Right atrium auricular region (tissue), 2 donors: ENCODE data around the gene DNAJB1. TPM values are rescaled to one million over a fixed set of nuclear protein-coding genes. Genes with fewer than 3 reads are reported as not detected.

Experiments used
- DNase-seq: peaks from one replicate; pipeline ENCODE4 v3.0.0-alpha.2; 2019; ENCODE audit warnings: low spot score
- H3K27ac ChIP-seq, 2 donors: fragments of 200-600 bp; sonication (generic); 1 replicate in 1 of 2; 2 replicates in 1 of 2; pipeline ENCODE4 v1.5.1; 2016 to 2019
- H3K27me3 ChIP-seq, 2 donors: fragments of 200-600 bp; sonication (generic); one replicate each; pipeline versions ENCODE4 v1.5.1 to v1.6.0; 2017 to 2019
- H3K36me3 ChIP-seq: fragments of 200-600 bp; sonication (generic); one replicate; pipeline ENCODE4 v1.5.1; 2016
- H3K4me1 ChIP-seq, 2 donors: fragments of 200-600 bp; sonication (generic); one replicate each; pipeline versions ENCODE4 v1.5.1 to v1.6.0; 2017 to 2019
- H3K4me3 ChIP-seq, 2 donors: fragments of 200-600 bp; sonication (generic); 1 replicate in 1 of 2; 2 replicates in 1 of 2; pipeline ENCODE4 v1.5.1; 2017 to 2019; ENCODE audit warnings: mild to moderate bottlenecking in 1 of 2, moderate library complexity in 1 of 2
- H3K9me3 ChIP-seq, 2 donors: fragments of 200-600 bp; sonication (generic); one replicate each; pipeline ENCODE4 v1.5.1; 2019
- CTCF ChIP-seq, 2 donors: fragments of 200-600 bp; sonication (generic); IDR thresholded peaks; one replicate each; pipeline ENCODE4 v1.5.1; 2019; ENCODE audit warnings: antibody characterized with exemption in 2 of 2
- total RNA-seq, 2 donors: library from RNA; depleted of rRNA; stranded (reverse); fragments of >200 nt; gene quantifications; one replicate each; pipeline ENCODE4 v1.1.0, GENCODE V29; 2016

DNAJB1 gene
- total RNA-seq, 2 donors from 2014 or later, result 36.5 to 52.9 TPM

- no peaks in the 10 kb centered on the region for H3K36me3 ChIP-seq
- H3K4me1 ChIP-seq, result peaks cover 0 to 18% of the 10 kb centered on the region in 2 donors
- DNase-seq, result peak; percentile 76
- peak overlapping the region in 1 of 2 donors; percentile 48 for H3K27ac ChIP-seq
- peak overlapping the region in 1 of 2 donors; percentile 42 for H3K4me3 ChIP-seq
- H3K9me3 ChIP-seq, result no peaks in the 10 kb centered on the region
- TF ChIP-seq CTCF (IDR thresholded peaks at IDR 0.05), result no peak
- no peaks in the 10 kb centered on the region for H3K27me3 ChIP-seq
Observed at GRCh38 chr19:14536926-14537692, 18.9 kb upstream of the DNAJB1 start.

- DNase-seq, result no peak
- Histone ChIP-seq H3K36me3 (no peaks in the 10 kb centered on the region), H3K4me3 (no peak overlapping the region), H3K4me1 (peaks cover 0 to 35% of the 10 kb centered on the region in 2 donors), H3K9me3 (no peaks in the 10 kb centered on the region), H3K27me3 (no peaks in the 10 kb centered on the region), H3K27ac (peak overlapping the region in 1 of 2 donors; percentile 49)
- TF ChIP-seq CTCF (IDR thresholded peaks at IDR 0.05), result no peak
Observed at GRCh38 chr19:14533450-14533849, 15.3 kb upstream of the DNAJB1 start.

- TF ChIP-seq CTCF (IDR thresholded peaks at IDR 0.05), result no peak
- H3K36me3 ChIP-seq, result no peaks in the 10 kb centered on the region
- peak overlapping the region; percentile 91 to 95 for H3K27ac ChIP-seq
- H3K9me3 ChIP-seq, result no peaks in the 10 kb centered on the region
- H3K27me3 ChIP-seq, result no peaks in the 10 kb centered on the region
- no peak for DNase-seq
- H3K4me3 ChIP-seq, result peak overlapping the region; percentile 48 to 72
- peaks cover 0 to 25% of the 10 kb centered on the region in 2 donors for H3K4me1 ChIP-seq
Observed at GRCh38 chr19:14530506-14530905, 12.3 kb upstream of the DNAJB1 start.

GRCh38 chr19:14530005-14530348 lies 11.8 kb upstream of the DNAJB1 start:
- peak; percentile 65 for DNase-seq
- no peaks in the 10 kb centered on the region for H3K9me3 ChIP-seq
- peaks cover 0 to 25% of the 10 kb centered on the region in 2 donors for H3K4me1 ChIP-seq
- peak overlapping the region; percentile 48 to 72 for H3K4me3 ChIP-seq
- H3K27me3 ChIP-seq, result no peaks in the 10 kb centered on the region
- no peaks in the 10 kb centered on the region for H3K36me3 ChIP-seq
- no peak for TF ChIP-seq CTCF (IDR thresholded peaks at IDR 0.05)
- peak overlapping the region; percentile 91 to 95 for H3K27ac ChIP-seq

- peak; percentile 100 for DNase-seq
- Histone ChIP-seq H3K4me1 (peaks cover 0 to 25% of the 10 kb centered on the region in 2 donors), H3K9me3 (no peaks in the 10 kb centered on the region), H3K27me3 (no peaks in the 10 kb centered on the region), H3K4me3 (peak within 1 kb of the TSS; percentile 48 to 72), H3K36me3 (no peaks in the 10 kb centered on the region), H3K27ac (peak within 1 kb of the TSS; percentile 91 to 95)
- TF ChIP-seq CTCF (IDR thresholded peaks at IDR 0.05), result no peak
Observed at GRCh38 chr19:14529254-14530004, 11.2 kb upstream of the DNAJB1 start, which contains the start of gene TECR. Gene TECR (plus strand): TSS chr19:14529594. CDS start chr19:14529697, 103 bp downstream.
